HepG2 (cell line): ENCODE results near the gene NKD1. TPM values are rescaled to one million over a fixed set of nuclear protein-coding genes. Genes with fewer than 3 reads are reported as not detected.

ENCODE experiments used
- CEBPG ChIP-seq: IDR thresholded peaks from 2 replicates; pipeline ENCODE4 v1.6.1; 2016
- JARID2 ChIP-seq: sonication (generic); formaldehyde crosslinking; IDR thresholded peaks from 2 replicates; pipeline ENCODE4 v1.8.1; 2023; ENCODE audit warnings: missing genetic modification reagents, inconsistent platforms; ENCODE audit not compliant: insufficient replicate concordance
- NFRKB ChIP-seq: fragments of 450-650 bp; IDR thresholded peaks from 2 replicates; pipeline ENCODE4 v1.6.1; 2017
- NR1H2 ChIP-seq: sonication (generic); formaldehyde crosslinking; IDR thresholded peaks from 2 replicates; pipeline ENCODE4 v1.8.1; 2022; ENCODE audit warnings: low read depth, missing genetic modification reagents, borderline replicate concordance
- RARG ChIP-seq: sonication (generic); formaldehyde crosslinking; IDR thresholded peaks from 2 replicates; pipeline ENCODE4 v1.4.0; 2020; ENCODE audit warnings: low read depth, mild to moderate bottlenecking, missing genetic modification reagents
- RCOR2 ChIP-seq: IDR thresholded peaks from 2 replicates; pipeline ENCODE4 v1.6.1; 2016; ENCODE audit warnings: missing biosample characterization, missing genetic modification reagents
- SIN3B ChIP-seq: fragments of 150-350 bp; IDR thresholded peaks from 2 replicates; pipeline ENCODE4 v1.6.1; 2014; ENCODE audit warnings: low read length
- TSC22D2 ChIP-seq: sonication (generic); formaldehyde crosslinking; IDR thresholded peaks from 2 replicates; pipeline ENCODE4 v1.5.1; 2020; ENCODE audit warnings: missing genetic modification reagents, mild to moderate bottlenecking, borderline replicate concordance
- ZFX ChIP-seq: sonication (generic); formaldehyde crosslinking; IDR thresholded peaks from 2 replicates; pipeline ENCODE4 v1.4.0; 2020; ENCODE audit warnings: mild to moderate bottlenecking, low read depth, missing genetic modification reagents, moderate library complexity
- polyA plus RNA-seq, 8 experiments: library from polyadenylated mRNA; depleted of rRNA in 3 of 8; stranded (reverse) in 7 of 8; unstranded in 1 of 8; fragments of >200 nt; fragmentation: Illumina TruSeq in 4 of 8; extraction: Trizol in 4 of 8; gene quantifications; 2 replicates each; pipeline versions ENCODE4 v1.2.1 to v1.2.3, GENCODE V29; 2011 to 2016; ENCODE audit warnings: low read depth in 4 of 8, missing spikeins in 1 of 8, mixed read lengths in 1 of 8; ENCODE audit not compliant: insufficient read depth in 1 of 8
- total RNA-seq, 5 experiments: library from RNA; depleted of rRNA; stranded (reverse); fragments of >200 nt; fragmentation: Illumina TruSeq; extraction: Trizol; gene quantifications; 2 replicates each; pipeline ENCODE4 v1.2.3, GENCODE V29; 2016; ENCODE audit warnings: low read depth in 1 of 5
- TF ChIP-seq, protein P1 (sequence below): sonication (generic); formaldehyde crosslinking; conservative IDR thresholded peaks from 2 replicates; pipeline ENCODE4 v1.4.0; 2020; ENCODE audit warnings: missing genetic modification reagents
- TF ChIP-seq, protein P2 (sequence below): sonication (generic); formaldehyde crosslinking; IDR thresholded peaks from 2 replicates; pipeline ENCODE4 v1.4.0; 2020; ENCODE audit warnings: missing genetic modification reagents
- TF ChIP-seq, protein P3 (sequence below): sonication (generic); formaldehyde crosslinking; IDR thresholded peaks from 2 replicates; pipeline ENCODE4 v1.4.0; 2020; ENCODE audit warnings: missing genetic modification reagents
- TF ChIP-seq, protein P4 (sequence below): sonication (generic); formaldehyde crosslinking; IDR thresholded peaks from 2 replicates; pipeline ENCODE4 v1.5.1; 2020; ENCODE audit warnings: missing genetic modification reagents, mild to moderate bottlenecking, borderline replicate concordance
- TF ChIP-seq, protein P5 (sequence below): sonication (generic); formaldehyde crosslinking; conservative IDR thresholded peaks from 2 replicates; pipeline ENCODE4 v1.8.0; 2022; ENCODE audit warnings: mild to moderate bottlenecking, moderate library complexity, missing genetic modification reagents

The NKD1 gene
- total and polyA plus RNA-seq, 2 of the 13 experiments (the other 11 are each of a cell fraction or from before 2014, with no cell fraction given), result 70.4 to 121 TPM

DNA sequence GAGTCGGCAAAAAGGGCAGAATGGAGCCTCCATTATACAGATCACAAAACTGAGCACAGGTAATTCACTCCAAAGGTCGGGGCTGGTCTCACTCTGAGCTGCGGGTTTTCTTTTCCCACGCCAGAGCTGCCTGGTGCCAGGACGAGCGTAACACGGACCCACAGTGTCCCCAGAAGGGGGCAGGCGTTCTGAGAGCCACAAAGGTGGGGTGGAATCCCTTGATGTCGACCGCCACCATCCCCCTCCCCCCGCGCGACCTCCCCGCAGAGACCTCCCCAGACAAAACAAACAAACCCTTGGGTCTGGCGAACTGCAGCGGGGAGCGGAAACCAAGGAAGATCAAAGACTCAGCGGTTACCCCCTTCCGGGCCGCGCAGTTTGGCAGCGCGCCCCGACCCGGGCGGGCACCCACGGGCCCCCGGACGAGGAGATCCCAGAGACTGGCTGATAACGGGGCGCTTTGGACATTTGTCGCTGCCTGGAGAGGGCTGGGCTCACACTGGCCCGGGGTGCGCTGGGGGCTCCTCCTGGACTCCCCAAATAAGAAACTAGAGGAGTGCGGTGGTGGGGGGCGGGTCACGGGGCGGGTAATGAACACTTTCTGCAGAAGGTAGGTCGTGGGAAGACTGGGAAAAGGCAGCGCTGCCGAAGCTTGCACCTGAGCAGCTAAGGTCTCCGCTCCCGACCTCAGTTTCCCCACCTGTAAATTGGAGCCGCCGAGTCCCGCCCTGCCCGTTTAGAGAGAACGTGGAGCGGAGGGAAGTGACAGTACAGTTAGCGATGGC, 664 bp upstream of the NKD1 start (continued):
- TF ChIP-seq RARG (CRISPR knock-in tag) (no peak), RCOR2 (CRISPR knock-in tag) (peak; percentile 98), NR1H2 (CRISPR knock-in tag) (peak; percentile 63; the same call in 1 of the 2 replicates), NFRKB (no peak), SIN3B (peak; percentile 43; the same call in 1 of the 2 replicates), TSC22D2 (CRISPR knock-in tag) (no peak; the same call in 1 of the 2 replicates), CEBPG (CRISPR knock-in tag) (peak; percentile 31), ZFX (peak; percentile 42), JARID2 (no peak)
- TF ChIP-seq, protein P1, sequence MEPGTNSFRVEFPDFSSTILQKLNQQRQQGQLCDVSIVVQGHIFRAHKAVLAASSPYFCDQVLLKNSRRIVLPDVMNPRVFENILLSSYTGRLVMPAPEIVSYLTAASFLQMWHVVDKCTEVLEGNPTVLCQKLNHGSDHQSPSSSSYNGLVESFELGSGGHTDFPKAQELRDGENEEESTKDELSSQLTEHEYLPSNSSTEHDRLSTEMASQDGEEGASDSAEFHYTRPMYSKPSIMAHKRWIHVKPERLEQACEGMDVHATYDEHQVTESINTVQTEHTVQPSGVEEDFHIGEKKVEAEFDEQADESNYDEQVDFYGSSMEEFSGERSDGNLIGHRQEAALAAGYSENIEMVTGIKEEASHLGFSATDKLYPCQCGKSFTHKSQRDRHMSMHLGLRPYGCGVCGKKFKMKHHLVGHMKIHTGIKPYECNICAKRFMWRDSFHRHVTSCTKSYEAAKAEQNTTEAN (CRISPR knock-in tag), result no peak
- TF ChIP-seq, protein P2, sequence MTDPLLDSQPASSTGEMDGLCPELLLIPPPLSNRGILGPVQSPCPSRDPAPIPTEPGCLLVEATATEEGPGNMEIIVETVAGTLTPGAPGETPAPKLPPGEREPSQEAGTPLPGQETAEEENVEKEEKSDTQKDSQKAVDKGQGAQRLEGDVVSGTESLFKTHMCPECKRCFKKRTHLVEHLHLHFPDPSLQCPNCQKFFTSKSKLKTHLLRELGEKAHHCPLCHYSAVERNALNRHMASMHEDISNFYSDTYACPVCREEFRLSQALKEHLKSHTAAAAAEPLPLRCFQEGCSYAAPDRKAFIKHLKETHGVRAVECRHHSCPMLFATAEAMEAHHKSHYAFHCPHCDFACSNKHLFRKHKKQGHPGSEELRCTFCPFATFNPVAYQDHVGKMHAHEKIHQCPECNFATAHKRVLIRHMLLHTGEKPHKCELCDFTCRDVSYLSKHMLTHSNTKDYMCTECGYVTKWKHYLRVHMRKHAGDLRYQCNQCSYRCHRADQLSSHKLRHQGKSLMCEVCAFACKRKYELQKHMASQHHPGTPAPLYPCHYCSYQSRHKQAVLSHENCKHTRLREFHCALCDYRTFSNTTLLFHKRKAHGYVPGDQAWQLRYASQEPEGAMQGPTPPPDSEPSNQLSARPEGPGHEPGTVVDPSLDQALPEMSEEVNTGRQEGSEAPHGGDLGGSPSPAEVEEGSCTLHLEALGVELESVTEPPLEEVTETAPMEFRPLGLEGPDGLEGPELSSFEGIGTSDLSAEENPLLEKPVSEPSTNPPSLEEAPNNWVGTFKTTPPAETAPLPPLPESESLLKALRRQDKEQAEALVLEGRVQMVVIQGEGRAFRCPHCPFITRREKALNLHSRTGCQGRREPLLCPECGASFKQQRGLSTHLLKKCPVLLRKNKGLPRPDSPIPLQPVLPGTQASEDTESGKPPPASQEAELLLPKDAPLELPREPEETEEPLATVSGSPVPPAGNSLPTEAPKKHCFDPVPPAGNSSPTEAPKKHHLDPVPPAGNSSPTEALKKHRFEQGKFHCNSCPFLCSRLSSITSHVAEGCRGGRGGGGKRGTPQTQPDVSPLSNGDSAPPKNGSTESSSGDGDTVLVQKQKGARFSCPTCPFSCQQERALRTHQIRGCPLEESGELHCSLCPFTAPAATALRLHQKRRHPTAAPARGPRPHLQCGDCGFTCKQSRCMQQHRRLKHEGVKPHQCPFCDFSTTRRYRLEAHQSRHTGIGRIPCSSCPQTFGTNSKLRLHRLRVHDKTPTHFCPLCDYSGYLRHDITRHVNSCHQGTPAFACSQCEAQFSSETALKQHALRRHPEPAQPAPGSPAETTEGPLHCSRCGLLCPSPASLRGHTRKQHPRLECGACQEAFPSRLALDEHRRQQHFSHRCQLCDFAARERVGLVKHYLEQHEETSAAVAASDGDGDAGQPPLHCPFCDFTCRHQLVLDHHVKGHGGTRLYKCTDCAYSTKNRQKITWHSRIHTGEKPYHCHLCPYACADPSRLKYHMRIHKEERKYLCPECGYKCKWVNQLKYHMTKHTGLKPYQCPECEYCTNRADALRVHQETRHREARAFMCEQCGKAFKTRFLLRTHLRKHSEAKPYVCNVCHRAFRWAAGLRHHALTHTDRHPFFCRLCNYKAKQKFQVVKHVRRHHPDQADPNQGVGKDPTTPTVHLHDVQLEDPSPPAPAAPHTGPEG, result peak; percentile 48; the same call in 1 of the 2 replicates
- TF ChIP-seq, protein P3, sequence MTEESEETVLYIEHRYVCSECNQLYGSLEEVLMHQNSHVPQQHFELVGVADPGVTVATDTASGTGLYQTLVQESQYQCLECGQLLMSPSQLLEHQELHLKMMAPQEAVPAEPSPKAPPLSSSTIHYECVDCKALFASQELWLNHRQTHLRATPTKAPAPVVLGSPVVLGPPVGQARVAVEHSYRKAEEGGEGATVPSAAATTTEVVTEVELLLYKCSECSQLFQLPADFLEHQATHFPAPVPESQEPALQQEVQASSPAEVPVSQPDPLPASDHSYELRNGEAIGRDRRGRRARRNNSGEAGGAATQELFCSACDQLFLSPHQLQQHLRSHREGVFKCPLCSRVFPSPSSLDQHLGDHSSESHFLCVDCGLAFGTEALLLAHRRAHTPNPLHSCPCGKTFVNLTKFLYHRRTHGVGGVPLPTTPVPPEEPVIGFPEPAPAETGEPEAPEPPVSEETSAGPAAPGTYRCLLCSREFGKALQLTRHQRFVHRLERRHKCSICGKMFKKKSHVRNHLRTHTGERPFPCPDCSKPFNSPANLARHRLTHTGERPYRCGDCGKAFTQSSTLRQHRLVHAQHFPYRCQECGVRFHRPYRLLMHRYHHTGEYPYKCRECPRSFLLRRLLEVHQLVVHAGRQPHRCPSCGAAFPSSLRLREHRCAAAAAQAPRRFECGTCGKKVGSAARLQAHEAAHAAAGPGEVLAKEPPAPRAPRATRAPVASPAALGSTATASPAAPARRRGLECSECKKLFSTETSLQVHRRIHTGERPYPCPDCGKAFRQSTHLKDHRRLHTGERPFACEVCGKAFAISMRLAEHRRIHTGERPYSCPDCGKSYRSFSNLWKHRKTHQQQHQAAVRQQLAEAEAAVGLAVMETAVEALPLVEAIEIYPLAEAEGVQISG (CRISPR knock-in tag), result peak; percentile 87
- TF ChIP-seq, protein P4, sequence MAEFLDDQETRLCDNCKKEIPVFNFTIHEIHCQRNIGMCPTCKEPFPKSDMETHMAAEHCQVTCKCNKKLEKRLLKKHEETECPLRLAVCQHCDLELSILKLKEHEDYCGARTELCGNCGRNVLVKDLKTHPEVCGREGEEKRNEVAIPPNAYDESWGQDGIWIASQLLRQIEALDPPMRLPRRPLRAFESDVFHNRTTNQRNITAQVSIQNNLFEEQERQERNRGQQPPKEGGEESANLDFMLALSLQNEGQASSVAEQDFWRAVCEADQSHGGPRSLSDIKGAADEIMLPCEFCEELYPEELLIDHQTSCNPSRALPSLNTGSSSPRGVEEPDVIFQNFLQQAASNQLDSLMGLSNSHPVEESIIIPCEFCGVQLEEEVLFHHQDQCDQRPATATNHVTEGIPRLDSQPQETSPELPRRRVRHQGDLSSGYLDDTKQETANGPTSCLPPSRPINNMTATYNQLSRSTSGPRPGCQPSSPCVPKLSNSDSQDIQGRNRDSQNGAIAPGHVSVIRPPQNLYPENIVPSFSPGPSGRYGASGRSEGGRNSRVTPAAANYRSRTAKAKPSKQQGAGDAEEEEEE (CRISPR knock-in tag), result no peak
- TF ChIP-seq, protein P5, sequence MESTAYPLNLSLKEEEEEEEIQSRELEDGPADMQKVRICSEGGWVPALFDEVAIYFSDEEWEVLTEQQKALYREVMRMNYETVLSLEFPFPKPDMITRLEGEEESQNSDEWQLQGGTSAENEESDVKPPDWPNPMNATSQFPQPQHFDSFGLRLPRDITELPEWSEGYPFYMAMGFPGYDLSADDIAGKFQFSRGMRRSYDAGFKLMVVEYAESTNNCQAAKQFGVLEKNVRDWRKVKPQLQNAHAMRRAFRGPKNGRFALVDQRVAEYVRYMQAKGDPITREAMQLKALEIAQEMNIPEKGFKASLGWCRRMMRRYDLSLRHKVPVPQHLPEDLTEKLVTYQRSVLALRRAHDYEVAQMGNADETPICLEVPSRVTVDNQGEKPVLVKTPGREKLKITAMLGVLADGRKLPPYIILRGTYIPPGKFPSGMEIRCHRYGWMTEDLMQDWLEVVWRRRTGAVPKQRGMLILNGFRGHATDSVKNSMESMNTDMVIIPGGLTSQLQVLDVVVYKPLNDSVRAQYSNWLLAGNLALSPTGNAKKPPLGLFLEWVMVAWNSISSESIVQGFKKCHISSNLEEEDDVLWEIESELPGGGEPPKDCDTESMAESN, result 0 out of 2 replicates have a peak, but pooled peaks have one; percentile 55
